Adipocyte (in vitro differentiated cells): ENCODE data around the gene SMARCAL1.

Experiments
- DNase-seq: peaks from one replicate; pipeline ENCODE4 v3.0.0-alpha.2; 2015; ENCODE audit warnings: low read depth
- H3K27me3 ChIP-seq: replicated peaks from 2 replicates; pipeline ENCODE4 v1.7.0; 2013; ENCODE audit warnings: mild to moderate bottlenecking, low read length, moderate library complexity; ENCODE audit not compliant: control insufficient read depth, insufficient read depth
- H3K36me3 ChIP-seq: 2 replicates; pipeline ENCODE4 v1.7.0; 2013; ENCODE audit warnings: low read length, mild to moderate bottlenecking, moderate library complexity; ENCODE audit not compliant: control insufficient read depth, insufficient read depth, severe bottlenecking
- H3K4me1 ChIP-seq: 2 replicates; pipeline ENCODE4 v1.7.0; 2013; ENCODE audit warnings: mild to moderate bottlenecking, low read length, moderate library complexity; ENCODE audit not compliant: control insufficient read depth, insufficient read depth
- H3K4me3 ChIP-seq: 2 replicates; pipeline ENCODE4 v1.7.0; 2013; ENCODE audit warnings: mild to moderate bottlenecking, low read length, moderate library complexity
- H3K9ac ChIP-seq: 2 replicates; pipeline ENCODE4 v1.7.0; 2013; ENCODE audit warnings: mild to moderate bottlenecking, low read length, moderate library complexity
- H3K9me3 ChIP-seq: 2 replicates; pipeline ENCODE4 v1.7.0; 2013; ENCODE audit warnings: mild to moderate bottlenecking, low read length, moderate library complexity; ENCODE audit not compliant: control insufficient read depth

SMARCAL1 gene

DNA sequence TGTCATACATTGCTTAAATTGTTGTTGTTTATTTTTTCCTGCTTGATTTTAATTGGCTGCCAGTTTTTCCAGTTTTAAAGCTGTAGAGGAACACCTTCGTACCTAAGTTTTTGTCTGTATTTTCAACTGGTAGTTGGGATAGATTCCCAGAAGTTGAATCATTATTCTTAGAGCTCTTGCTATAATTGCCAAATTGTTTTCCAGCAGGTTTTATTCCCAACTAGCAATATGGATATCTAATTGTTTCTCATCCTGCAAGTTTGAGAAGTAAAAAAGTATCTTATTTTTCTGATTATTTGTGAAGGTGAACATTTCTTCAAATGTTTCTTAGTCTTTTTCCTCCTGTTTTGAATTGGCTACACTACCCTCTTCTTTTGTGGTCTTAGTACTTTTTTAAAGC is 6.7 kb downstream of the SMARCAL1 start:
- Histone ChIP-seq H3K27me3 (no peaks in the 10 kb centered on the region), H3K4me1 (no peaks in the 10 kb centered on the region), H3K4me3 (no peak overlapping the region), H3K9ac (no peak overlapping the region), H3K36me3 (peaks cover 70% of the 10 kb centered on the region), H3K9me3 (no peaks in the 10 kb centered on the region)
- DNase-seq = no peak

DNA sequence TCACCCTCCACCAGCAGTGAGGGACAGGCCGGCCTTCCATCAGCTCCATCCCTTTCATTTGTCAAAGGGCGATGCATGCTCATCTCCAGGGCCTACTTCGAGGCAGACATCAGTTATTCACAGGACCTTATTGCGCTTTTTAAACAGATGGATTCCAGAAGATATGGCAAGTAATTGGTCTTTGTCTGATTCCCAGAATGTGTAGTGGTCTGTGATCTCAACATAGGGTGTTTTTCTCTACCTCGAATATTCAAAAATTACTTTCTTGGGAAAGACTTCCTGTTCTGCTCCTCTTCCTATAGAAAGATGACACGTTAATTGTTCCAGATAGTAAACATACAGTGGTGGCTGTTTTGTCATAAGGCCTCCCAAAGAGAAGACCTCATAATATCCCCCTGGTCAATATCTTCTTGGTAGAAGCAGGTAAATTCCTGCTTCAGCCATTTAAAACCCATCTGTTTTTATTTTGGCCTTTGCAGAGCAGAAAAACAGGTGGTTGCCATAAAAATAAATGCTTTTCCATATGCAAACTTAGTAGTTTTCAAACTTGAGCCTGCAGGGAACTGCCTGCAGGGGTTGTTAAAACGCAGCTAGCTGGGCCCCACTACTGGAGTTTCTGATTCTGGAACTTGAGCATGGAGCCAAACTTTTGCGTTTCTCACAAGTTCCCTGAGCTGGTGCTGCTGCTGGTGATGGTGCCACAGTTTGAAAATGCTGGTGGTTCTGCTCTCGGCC is 8.2 kb downstream of the SMARCAL1 start:
- Histone ChIP-seq H3K9me3 (no peaks in the 10 kb centered on the region), H3K36me3 (peaks cover 74% of the 10 kb centered on the region), H3K4me3 (no peak overlapping the region), H3K27me3 (no peaks in the 10 kb centered on the region), H3K9ac (no peak overlapping the region), H3K4me1 (no peaks in the 10 kb centered on the region)
- DNase-seq = no peak

DNA sequence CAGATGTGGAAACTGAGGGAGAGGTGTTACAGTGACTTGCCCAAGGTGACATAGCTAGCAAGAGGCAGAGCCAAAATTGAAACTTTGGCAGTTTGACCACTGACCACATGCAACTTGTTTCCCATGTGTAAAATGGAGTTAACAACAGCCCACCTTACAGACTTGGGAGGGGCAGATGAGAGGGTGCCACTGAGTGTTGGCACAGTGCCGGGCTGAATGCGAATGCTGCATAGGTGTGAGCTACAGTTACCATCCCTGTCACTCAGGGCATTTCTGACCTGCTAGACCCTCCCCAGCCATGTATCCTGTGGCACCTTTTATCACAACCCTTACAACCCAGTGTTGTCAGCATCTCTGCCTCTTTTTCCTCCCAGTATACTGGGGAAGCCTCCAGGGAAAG is 10.8 kb downstream of the SMARCAL1 start:
- no peaks in the 10 kb centered on the region for H3K27me3 ChIP-seq
- peaks cover 8% of the 10 kb centered on the region for H3K4me1 ChIP-seq
- peaks cover 58% of the 10 kb centered on the region for H3K36me3 ChIP-seq
- DNase-seq = no peak
- no peak overlapping the region for H3K4me3 ChIP-seq
- H3K9ac ChIP-seq = no peak overlapping the region
- H3K9me3 ChIP-seq = no peaks in the 10 kb centered on the region

DNA sequence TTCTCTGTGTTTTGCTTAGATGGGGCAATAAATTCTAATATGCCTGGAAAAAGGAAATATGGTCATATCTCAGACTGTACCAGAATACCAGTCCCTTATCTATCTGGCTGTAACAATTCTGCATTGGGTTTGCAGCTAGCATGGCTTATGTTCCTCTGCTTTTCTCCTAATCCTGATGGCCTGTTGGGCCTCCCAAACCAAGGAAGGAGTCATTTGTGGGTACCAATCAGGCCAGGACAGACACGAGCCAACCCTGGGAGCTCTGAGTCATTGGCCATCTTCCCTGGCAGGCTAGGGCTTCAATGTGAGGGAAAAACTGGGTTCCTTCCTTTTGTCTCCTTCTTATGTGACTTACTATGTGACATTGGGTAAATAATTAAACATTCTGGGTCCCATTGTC is 12.0 kb downstream of the SMARCAL1 start:
- Histone ChIP-seq H3K27me3 (no peaks in the 10 kb centered on the region), H3K4me1 (peaks cover 8% of the 10 kb centered on the region), H3K4me3 (no peak overlapping the region), H3K36me3 (peaks cover 70% of the 10 kb centered on the region), H3K9ac (no peak overlapping the region), H3K9me3 (no peaks in the 10 kb centered on the region)
- no peak for DNase-seq

DNA sequence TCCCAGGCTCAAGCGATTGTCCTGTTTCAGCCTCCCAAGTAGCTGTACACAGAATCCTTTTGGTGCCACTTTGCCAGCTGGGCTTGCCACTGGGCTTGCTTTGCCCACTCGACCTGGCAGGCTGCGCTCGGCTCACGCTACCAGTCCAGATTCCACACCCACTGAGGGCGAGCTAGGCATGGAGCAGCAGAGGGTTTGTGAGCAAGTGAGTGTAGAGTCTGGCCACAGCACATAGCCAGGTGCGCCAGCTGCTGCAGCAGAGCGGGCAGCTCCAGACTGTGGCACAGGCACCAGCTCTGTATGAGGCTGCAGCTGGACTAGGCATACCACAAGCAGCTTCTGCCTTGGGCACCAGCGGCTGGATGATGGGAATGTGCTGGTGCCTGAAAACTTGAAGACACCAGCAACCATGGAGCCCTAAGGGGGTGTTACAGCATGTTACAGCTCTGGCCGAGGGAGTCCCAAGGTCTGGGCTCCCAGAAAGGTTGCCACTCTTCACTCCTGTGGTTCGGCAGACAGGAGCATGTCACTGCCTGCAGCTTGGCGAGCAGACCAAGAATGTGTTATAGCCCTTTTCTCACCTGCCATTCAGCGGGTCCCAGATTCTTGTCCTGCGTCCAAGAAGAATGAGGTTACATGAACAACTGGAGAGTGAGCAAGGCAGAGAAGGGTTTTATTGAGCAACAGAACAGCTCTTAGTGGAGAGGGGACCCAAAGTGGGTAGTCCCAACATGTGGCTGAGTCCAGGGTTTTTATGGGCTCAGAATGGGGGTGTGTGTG is 12.9 kb downstream of the SMARCAL1 start:
- Histone ChIP-seq H3K9me3 (no peaks in the 10 kb centered on the region), H3K4me3 (no peak overlapping the region), H3K36me3 (peaks cover 77% of the 10 kb centered on the region), H3K4me1 (peaks cover 8% of the 10 kb centered on the region), H3K9ac (no peak overlapping the region), H3K27me3 (no peaks in the 10 kb centered on the region)
- no peak for DNase-seq

DNA sequence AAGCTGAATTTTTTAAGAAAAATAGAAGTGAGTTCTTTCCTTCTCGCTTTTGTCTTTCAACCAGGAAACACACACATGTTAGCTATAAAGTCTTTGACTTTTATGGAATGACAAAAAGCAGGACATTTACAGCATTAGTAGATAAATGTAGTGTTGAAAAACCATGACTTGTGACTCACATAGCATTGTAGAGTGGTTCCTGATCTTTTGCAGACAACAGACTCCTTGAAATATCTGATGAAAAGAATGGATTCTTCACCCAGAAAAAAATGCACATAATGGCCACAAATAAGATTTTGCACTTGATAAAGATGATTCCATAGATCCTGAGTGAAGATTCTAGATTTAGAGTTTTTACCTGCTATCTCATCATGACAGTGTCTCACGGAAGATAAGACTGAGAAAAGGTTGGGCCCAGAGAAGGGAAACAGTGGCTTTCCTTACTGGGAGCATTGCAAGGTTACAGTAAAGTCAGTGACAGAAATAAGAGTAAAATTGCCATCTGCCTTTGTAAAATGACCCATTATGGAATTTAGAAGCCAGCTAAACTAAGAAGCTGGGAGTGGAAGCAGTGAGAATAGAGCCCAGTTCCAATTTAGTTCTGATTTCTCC is 14.0 kb downstream of the SMARCAL1 start:
- H3K27me3 ChIP-seq = no peaks in the 10 kb centered on the region
- peaks cover 8% of the 10 kb centered on the region for H3K4me1 ChIP-seq
- H3K36me3 ChIP-seq = peaks cover 79% of the 10 kb centered on the region
- peak; percentile 18 for DNase-seq
- no peak overlapping the region for H3K9ac ChIP-seq
- no peaks in the 10 kb centered on the region for H3K9me3 ChIP-seq
- no peak overlapping the region for H3K4me3 ChIP-seq

DNA sequence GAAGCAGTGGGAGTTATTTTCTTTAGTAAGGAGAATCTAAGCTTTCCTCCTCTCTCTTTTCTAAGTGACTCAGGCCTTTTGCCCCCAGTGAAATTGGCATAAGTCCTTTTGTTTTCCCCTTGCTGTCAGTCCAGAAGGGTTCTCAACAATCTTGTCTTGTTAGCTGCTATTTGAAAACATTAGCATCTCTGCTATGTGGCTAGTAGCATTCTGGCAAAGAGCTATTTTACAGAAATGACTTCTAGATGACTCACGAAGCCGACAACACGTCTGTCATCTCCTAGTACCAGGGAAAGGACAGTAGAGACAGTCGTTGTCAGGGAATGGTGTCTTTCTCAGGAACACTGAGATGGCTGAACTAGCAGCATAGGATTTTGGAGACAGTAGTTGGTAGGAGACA is 14.7 kb downstream of the SMARCAL1 start:
- Histone ChIP-seq H3K36me3 (peaks cover 79% of the 10 kb centered on the region), H3K4me3 (no peak overlapping the region), H3K4me1 (peaks cover 8% of the 10 kb centered on the region), H3K9ac (no peak overlapping the region), H3K27me3 (no peaks in the 10 kb centered on the region), H3K9me3 (no peaks in the 10 kb centered on the region)
- peak; percentile 61 for DNase-seq

DNA sequence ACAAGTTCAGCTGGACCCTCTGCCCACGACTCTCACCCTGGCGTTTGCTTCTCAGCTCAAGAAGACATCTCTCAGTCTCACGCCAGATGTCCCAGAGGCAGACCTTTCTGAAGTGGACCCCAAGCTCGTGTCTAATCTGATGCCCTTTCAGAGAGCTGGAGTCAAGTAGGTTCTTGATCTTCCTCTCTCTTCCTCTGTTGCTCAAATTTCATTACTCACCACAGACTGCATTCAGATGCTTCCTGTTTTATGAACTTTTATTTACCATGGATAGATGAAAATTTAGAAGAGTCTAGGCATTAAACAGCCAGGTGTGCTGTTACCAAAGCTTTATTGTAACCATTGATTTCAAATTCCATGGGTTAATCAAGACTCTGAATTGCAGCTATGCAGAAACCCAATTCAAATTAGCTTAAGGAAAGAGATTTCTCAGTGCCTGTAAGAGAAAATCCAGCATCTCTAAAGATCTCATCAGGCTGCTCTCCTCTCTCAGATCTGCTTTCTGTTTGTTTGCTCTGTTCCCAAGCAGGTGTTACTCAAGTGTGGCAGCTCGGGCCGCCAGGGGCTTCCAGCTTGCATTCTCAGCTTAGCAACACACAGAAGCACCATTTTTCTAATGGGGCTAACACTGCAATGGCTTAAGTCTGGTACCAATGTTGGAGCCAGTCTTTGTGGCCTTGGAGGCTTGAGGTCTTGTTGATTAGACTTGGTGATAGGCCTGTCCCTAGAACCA is 16.5 kb downstream of the SMARCAL1 start:
- no peaks in the 10 kb centered on the region for H3K27me3 ChIP-seq
- DNase-seq = no peak
- H3K36me3 ChIP-seq = peaks cover 78% of the 10 kb centered on the region
- no peak overlapping the region for H3K4me3 ChIP-seq
- H3K9me3 ChIP-seq = no peaks in the 10 kb centered on the region
- H3K4me1 ChIP-seq = peaks cover 8% of the 10 kb centered on the region
- no peak overlapping the region for H3K9ac ChIP-seq

DNA sequence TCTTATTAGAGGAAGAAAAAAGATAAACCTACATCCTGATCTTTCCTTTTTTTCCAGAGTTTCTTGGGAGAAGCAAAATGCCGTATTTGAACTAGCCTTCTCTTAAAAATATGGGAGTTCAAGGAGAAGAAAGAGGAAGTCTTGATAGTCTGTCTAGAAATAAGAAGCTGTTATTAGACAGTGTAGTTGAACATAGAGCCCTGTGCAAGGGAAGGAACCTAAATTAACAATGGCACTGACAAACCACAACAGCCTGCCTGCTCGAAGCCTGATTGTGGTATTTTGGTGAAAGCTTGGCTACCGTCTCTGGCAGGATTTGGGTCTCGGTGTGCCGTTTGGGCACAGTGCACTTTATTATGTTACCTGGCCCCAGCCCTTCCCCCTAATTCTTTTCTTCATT is 17.1 kb downstream of the SMARCAL1 start:
- Histone ChIP-seq H3K9ac (no peak overlapping the region), H3K4me1 (peaks cover 8% of the 10 kb centered on the region), H3K36me3 (peaks cover 76% of the 10 kb centered on the region), H3K9me3 (no peaks in the 10 kb centered on the region), H3K27me3 (no peaks in the 10 kb centered on the region), H3K4me3 (no peak overlapping the region)
- DNase-seq = no peak

DNA sequence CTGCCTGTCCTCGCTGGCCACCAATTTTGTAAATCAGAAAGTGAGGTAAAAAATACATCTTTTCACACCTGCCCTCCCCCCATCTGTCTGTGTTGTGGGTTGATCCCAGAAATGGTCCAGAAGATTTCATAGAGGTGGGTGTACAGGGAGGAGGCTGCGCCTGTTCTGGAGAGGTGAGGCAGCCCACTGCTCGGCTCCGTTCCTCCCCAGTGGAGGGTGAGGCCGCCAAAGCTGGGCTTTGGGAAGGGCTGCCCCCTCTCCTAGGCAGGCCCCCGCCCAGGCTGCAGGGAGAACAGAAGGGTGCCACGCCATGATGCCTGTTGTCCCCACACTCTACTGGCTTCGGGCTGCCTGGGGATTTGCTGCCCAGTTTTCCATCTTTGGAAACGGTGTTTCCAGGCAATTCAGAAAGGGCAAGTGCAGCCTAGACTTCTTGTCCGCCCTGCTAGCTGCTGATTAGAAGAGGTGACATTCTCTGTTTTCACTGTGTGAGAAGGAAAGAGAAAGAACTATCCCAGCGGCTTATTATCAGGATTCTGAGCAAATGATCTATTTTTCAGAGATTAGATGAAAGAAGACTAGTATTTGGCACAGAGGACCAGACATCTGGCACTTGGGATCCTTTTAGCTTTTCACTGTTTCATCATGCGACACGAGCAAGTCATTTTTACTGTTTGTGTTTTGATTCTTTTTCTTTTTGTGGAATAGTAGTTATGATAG is 18.7 kb downstream of the SMARCAL1 start:
- no peak overlapping the region for H3K4me3 ChIP-seq
- no peak for DNase-seq
- no peaks in the 10 kb centered on the region for H3K27me3 ChIP-seq
- peaks cover 72% of the 10 kb centered on the region for H3K36me3 ChIP-seq
- no peak overlapping the region for H3K9ac ChIP-seq
- no peaks in the 10 kb centered on the region for H3K9me3 ChIP-seq
- peaks cover 8% of the 10 kb centered on the region for H3K4me1 ChIP-seq
